Activated T-cell treated with anti-CD3 and anti-CD28 coated beads for 24 hours (primary cell): ENCODE results near the gene HMG20B.
A peak's percentile ranks its signal among the peaks of the same experiment; 100 is the strongest.
"Not testable (repeated sequence)": the region's sequence is repeated elsewhere in the genome, so short reads cannot be mapped to it uniquely, and the experiment has no call there.

Source experiments
- DNase-seq: peaks from one replicate; pipeline ENCODE4 v3.0.0-alpha.2; 2020; ENCODE audit warnings: low read depth

HMG20B gene

DNA sequence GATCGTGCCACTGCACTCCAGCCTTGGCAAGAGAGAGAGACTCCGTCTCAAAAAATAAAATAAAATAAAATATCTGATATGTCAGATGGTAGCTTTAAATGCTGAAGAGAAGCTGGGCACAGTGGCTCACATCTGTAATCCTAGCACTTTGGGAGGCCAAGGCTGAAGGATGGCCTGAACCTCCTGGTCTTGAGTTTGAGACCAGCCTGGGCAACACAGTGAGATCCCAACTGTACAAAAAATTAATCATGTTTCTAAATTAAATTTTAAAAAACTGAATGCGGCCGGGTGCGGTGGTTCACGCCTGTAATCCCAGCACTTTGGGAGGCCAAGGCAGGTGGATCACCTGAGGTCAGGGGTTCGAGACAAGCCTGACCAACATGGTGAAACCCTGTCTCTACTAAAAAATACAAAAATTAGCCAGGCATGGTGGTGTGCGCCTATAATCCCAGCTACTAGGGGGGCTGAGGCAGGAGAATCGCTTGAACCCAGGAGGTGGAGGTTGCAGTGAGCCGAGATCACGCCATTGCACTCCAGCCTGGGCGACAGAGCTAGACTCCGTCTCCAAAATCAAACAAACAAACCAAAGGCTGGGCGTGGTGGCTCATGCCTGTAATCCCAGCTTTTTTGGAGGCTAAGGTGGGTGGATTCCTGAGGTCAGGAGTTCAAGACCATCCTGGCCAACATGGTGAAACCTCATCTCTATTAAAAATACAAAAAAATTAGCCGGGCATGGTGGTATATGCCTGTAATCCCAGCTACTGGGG is 11.5 kb downstream of the HMG20B start:
- DNase-seq: not testable (repeated sequence)

DNA sequence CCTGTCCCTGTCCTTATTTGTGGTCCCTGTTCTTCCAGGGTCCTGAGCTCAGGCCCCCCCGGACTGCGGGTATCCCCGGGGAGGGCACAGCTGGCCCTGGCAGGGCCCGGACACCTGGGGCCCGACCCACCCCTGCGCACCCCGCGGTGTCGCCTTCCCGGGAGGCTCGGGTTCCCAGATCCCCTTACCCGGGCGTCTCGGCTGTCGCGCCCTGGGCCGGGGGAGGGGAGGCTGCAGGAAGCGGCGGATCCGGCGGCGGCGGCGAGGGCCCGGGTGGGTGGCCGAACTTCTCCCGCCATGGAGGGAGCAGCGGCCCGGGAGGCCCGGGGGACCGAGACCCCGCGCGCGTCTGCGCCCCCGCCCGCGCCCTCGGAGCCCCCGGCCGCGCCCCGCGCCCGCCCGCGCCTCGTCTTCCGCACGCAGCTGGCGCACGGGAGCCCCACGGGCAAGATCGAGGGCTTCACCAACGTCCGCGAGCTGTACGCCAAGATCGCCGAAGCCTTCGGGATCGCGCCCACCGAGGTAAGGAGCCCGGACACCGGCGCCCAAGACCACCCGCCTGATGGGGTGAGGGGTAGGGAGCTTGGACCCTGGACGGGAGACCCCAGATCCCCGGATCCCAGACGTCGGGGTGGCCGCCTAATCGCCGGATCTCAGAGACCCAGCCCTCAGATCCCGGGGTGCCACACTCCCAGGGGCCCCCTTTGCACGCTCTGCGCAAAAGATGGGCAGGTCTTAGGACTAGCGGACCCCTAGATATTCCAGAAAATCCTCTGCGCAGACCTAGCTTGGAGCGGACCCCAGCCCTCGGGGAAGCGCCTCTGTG is 12.8 kb downstream of the HMG20B start, which contains the start of gene GIPC3:
GIPC3 (plus strand) TSS at position 178 of the 826 bp plus-strand sequence; CDS start at position 298, 120 bp downstream.
- DNase-seq: no peak

DNA sequence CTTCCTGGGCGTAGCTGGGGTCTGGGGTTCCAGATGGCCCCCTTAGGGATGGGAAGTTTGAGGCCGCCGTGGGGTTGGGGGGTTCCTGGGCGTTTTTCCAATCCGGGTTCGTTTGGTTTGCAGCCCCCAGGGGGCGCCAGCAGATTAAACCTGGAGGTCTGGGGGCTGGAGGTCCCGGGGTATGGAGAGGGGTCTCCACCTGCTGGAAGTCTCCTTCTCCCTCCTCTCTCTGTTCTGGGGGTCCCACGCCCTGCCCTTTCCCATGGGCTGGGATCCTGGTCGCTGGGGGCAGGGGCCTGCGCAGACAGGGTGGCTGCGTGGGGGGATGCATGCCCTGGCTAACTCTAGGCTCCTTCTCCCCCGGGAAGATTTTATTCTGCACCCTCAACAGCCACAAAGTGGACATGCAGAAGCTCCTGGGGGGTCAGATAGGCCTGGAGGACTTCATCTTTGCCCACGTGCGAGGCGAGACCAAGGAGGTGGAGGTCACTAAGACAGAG is 13.4 kb downstream of the HMG20B start:
- no peak for DNase-seq

DNA sequence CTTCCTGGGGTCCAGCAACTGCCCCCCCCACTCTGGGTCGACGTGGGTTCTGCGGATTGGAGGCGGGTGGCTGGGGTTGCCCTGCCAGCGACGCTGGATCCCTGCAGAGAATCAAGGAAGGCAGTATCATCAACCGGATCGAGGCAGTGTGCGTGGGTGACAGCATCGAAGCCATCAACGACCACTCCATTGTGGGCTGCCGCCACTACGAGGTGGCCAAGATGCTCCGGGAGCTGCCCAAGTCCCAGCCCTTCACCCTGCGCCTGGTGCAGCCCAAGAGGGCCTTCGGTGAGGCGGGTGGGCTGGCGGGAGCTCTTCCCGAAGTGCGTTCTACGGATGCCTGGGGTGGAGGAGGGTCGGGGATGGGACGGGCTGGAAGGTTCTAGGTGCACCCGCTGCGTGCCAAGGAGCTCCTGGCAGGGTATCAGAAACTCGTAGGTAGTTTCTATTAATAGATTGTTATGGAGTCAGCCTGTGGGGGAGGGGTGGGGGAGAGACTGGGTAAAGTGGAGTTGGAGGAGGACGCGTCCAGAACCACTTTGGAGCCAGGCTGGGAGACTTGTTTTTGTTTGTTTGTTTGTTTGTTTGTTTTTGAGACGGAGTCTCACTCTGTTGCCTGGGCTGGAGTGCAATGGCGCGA is 14.1 kb downstream of the HMG20B start:
- no peak for DNase-seq

DNA sequence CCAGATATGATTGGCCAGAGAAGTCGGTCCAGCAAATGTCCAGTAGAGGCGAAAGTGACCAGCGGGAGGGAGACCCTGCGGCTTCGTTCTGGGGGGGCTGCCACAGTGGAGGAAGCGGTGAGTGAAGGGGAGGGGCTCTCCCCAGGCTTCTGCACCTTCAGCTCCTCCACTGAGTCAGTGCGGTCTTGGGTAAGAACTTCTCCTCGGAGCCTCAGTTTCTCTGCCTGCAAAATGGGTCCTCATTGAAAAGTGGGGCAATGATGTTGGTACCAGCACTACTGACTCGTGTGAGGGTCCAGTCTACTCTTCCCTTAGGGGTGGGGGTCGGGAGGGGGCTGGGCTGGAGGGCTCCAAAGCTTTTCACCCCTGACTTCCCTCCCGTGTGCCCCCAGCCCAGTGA is 16.7 kb downstream of the HMG20B start:
- DNase-seq: no peak

DNA sequence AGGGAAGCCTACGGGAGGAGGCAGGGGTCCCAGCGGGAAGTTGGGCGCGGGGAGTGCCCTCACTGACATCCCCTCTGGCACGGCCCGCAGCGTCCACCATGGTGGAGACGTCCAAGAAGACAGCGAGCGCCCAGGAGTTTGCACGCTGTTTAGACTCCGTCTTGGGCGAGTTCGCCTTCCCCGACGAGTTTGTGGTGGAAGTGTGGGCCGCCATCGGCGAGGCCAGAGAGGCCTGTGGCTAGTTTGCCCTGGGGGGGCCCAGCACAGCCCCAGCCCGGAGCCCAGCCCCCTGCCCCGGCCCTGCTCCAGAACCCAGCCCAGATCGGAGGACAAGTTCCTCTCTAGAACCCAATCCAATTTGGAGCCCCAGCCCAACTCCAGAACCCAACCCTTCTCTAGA is 17.2 kb downstream of the HMG20B start:
- no peak for DNase-seq

DNA sequence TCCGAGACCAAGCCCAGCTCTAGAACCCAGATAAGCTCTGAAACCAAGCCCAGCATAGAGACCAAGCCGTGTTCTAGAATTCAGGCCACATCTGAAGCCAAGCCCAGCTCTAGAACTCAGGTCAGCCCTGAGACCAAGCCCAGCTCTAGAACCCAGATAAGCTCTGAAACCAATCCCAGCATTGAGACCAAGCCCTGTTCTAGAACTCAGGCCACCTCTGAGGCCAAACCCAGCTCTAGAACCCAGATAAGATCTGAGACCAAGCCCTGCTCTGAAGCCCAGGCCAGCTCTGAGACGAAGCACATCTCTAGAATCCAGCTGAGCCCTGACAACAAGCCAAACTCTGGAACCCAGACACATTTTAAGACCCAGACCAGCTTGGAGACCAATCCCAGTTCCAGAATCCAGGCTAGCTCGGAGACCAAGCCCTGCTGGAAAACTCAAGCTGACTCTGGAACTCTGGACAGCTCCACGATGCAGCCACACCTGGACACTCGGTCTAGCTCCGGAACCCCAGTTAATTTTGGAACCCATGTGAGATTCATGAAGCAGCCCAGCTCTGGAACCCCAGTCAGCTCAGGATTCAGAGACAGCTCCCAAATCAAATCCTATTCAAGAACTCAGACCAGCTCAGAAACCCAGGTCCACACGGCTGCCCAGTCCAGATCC is 18.4 kb downstream of the HMG20B start:
- DNase-seq: no peak

DNA sequence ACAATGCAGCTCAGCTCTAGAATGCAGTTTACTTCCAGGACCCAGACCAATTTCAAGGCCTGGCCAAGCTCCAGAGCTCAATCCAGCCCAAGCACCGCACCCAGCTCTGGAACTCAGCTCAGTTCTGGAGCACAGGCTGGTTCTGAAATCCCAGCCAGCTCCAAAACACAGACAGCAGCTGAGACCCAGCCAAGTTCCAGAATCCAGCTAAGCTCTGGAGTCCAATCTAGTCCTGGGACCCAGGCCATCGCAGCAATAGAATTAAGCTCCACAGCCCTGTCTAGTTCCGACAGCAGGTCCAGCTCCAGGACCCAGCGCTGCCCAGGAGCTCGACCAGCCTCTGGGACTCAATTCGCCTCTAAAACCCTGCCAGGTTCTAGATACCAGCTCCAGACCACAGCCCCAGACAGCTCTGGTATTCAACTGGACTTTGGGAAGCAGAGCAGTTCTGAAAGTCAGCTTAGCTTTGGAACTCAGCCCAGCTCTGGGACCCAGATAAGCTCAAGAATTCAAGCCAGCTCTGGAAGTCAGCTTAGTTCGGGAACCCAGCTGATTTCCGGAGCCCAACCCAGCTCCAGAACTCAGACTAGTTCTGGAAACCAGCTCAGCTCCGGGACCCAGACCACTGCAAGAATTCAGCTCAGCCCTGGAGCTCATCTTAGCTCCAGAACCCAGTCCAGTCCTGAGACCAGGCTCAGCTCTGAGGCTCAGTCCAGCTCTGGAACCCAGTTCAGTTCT is 19.3 kb downstream of the HMG20B start:
- DNase-seq: no peak

DNA sequence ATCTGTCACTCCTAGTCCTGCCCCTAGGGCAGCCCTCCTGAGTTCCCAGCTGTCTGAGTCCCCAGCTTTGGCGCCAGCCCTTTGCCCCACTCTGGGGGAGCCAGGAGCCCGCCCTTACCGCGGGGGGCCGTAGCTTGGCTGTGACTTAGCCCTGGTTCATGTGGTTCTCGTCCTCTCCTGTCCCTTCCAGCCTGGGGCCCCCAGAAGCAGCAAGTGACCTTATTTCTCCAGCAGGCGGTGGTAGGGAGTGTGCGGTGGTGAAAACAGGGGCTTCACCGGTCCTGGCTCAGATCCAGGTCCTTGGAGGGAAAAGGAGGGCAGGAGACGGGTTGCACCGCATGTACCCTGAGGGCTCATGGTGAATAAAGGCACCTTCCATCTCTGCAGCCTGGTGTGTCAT is 20.4 kb downstream of the HMG20B start:
- DNase-seq: no peak

DNA sequence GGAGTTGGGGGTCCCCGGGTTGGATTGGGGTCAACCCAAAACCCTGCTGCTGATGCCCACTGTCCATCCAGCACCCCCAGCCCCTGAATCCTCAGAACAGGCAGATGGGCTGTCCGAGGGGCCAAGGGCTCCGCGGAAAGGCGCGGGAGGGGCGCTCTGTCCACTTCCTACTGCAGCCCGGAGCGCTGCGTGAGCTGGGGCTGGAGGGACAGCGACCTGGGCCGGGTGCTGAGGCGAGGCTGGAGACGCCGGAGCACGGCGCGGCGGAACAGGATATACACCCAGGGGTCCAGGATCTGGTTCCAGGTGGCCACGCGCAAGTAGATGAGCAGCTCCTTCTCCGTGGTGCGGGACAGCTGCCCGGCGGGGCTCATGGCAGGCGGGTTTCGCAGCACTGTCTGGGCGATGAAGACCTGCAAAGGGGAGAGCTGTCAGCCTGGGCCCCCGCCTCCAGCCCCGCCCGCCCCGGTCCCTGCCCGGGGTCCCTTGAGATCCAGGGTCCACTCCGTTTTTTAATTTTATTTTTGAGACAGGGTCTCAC is 22.8 kb downstream of the HMG20B start:
- DNase-seq: no peak

DNA sequence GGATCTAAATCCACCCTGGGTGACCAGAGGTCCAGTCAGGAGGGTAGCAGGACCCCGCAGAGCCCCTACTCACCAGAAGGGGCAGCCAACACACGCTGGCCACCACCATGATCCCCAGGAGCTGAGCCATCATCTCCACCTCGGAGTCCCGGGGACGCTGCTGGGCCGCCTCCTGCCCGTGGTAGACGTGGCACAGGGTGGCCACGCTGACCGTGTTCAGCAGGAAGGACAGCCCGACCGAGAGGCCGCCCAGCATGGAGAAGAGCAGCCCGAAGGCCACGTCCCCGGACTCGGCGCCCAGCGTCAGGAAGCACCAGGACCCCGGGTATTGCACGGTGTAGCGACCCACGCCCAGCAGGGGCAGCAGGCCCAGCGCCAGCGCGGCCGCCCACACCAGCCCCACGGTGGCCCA is 27.0 kb downstream of the HMG20B start:
- DNase-seq: no peak

DNA sequence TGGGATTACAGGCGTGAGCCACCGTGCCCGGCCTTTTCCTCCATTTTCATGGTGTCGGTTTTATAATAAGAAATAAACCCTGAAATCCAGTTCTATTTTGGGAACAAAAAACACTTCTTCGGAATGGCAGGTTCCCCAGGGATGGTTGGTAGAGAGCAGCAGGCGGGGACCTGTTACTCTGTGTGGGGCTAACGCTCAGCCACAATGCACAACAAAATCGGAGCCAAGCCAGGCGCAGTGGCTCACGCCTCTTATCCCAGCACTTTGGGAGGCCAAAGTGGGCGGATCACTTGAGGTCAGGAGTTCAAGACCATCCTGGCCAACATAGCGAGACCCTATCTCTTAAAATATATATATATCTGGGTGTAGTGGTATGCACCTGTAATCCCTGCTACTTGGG is 28.3 kb downstream of the HMG20B start:
- DNase-seq: no peak

DNA sequence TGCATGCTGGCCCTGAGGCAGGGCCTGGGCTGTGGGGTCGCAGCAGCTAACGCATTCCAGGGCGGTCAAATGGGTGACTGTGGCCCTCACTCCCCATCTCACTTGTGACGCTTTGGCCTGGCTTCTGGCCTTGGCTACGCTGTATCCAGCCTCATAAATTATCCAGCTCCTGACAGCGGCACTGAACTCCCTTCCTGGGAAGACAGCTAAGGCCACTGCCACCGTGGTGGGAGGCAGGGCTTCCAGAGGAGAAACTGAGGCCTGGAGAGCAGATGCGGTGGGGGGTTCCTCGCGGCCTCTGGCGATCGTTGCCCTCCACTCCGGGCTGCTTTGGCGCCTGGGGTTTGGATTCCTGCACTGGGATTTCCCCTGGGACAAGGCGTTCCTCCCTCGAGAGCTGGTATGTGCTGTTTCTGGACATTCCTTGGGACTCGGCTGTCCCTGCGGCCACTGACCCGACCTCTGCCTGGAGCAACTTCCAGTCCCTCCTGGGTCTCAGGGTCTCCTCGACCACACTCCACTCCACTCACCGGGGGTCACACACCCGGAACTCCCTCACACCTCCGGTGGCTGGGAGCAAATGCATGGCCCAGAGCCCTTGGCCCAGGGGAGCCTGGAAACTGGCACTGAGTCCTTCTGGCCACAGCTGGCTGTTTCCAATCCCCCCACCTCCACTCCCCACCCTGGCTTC is 30.5 kb downstream of the HMG20B start:
- DNase-seq: no peak

DNA sequence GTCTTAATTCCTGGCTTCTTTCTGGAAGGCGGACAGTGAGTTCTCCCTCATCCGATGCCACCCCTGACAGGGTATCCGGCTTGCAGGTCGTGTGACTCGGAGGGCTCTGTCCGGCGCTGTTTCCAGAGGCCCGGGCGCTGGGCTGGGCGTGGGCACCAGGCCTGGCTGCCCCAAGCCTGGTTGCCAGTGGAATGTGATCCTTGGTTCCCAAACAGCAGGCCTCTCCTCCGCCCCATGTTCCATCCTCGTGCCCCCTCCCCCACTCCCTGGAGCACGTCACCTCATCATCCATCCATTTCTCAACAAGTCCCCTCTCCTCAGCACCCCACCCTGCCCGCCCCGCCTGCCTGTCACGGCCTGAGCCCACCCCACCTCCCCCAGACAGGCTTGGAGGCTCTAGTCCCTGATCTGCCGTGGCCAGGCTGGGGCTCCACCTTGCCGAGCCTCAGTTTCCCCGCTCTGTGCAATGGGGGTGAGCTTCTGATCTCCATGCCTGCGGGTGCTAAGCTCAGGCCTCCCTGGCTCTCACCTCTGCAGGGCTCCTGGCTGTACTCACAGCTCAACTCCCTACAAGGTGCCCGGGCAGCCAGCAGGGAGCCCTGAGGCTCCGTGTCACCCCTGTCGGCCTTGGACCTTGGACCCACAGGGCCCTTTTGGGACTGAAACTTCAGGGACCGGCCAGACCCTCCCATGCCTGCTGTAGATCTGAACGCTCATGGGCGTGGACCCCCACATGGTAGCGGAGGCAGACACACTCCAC is 31.7 kb downstream of the HMG20B start:
- DNase-seq: no peak

DNA sequence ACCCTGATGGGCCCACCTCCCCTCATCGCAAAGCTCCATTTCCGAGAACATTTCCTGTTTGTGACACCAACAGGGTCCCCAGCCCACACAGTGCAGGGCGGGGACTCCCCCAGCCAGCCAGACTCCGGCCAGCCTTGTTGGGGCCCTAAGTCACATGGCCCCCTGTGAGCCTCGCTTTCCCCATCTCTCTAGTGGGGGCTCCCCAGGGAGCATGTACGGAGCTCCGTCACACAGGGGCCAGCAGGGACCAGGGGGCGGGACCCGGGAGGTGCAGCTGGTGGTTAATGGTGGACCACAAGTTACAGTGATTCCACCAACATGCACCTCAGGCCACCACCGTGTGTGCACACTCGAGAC is 32.2 kb downstream of the HMG20B start:
- no peak for DNase-seq

DNA sequence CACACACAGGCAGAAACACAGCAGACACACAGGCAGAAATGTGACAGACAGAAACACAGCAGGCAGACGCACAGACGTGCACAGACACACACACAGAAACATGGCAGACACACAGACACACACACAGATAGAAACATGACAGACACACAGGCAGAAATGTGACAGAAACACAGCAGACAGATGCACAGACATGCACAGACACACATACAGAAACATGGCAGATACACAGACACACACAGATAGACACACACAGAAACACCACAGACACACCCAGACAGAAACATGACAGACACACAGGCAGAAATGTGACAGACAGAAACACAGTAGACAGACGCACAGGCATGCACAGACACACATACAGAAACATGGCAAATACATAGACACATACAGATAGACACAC is 32.6 kb downstream of the HMG20B start:
- DNase-seq: no peak

DNA sequence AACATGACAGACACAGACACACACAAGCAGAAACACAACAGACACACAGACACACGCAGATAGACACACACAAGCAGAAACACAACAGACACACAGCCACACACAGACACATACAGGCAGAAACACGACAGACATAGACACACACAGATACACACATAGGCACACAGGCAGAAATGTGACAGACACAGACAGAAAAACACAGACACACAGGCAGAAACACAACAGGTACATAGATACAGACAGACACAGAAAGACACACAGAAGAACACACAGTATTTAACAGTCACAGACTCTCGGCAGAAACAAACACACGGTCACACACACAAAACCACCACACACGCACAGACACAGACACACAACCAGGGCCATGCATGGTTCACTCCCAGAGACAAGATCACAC is 33.0 kb downstream of the HMG20B start:
- no peak for DNase-seq

DNA sequence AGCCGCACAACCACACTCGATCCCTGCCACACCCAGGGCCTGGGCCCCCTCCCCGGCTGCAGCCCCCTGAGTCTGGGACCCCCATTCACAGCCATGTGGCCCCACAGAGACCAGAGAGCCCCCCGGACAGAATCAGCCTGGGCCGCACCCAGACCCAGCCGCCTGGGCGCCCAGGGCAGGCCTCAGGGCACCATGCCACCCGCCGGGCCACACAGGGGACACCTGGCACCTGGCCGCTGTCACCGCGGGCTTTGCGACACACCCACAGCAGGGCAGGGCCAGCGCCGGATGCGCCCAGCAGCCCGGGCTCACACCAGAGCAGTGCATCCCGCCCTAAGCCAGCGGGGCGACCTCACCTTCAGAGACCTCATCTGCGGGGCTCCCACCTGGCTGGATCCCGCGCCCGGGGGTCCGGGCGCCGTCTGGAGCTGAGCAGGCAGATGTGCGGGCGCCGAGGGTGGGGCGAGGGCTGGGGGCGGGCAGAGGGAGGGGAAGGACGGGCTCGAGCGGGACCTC is 33.5 kb downstream of the HMG20B start:
- DNase-seq: no peak

DNA sequence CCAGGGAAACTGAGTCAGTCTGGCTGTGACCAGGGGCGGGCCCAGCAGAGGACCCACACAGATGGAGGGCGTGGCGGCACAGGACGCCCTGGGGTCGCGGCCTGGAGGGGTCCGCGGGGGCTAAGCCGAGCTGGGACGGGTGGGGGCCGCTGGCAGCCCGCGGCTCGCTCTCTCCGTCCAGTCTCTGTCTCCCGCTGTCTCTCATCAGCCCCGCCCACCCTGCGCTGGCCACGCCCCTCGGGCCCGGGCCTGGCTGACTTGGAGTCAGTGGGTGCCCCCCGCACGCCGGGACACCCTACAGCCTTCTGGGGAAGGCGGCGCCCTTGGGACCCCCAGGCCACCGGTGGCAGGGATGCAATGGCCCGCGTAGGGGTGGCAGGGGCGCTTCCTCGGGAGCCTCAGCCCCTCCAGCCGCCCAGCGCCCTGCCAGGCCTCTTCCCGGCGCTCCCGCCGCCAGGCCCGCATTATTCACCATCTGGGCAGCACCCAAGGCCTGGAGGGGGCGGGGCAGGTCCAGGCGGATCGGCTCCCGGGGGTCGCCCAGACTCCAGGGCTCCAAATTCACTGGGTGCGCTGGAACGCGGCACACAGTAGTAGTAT is 34.0 kb downstream of the HMG20B start, which contains the start of gene TBXA2R:
TBXA2R (minus strand) TSS at position 186 of the 600 bp plus-strand sequence. CDS start 6,241 bp downstream, outside the sequence.
- DNase-seq: peak; percentile 32
